ENCODE measurements around the gene STK17B.

- no peak for TF ChIP-seq EZH2phosphoT487 (IDR thresholded peaks at IDR 0.05; ENCODE audit: borderline replicate concordance)
- no peak for TF ChIP-seq CTCF (conservative IDR thresholded peaks at IDR 0.05; ENCODE audit: low read length)
These were observed 26.8 kb downstream of the STK17B start for GRCh38 chr2:196144513-196145126.
